ENCODE measurements around the gene NF2.

The NF2 gene

GRCh38 chr22:29726106-29726505 lies 122.7 kb downstream of the NF2 start:
- DNase-seq = no peak

- no peak for DNase-seq
These were observed 123.2 kb downstream of the NF2 start for GRCh38 chr22:29726512-29727130.

- DNase-seq = no peak
These were observed 123.7 kb downstream of the NF2 start for GRCh38 chr22:29727131-29727523.

- no peak for DNase-seq
These were observed 125.7 kb downstream of the NF2 start for GRCh38 chr22:29729161-29729560.

- DNase-seq = no peak
These were observed 127.8 kb downstream of the NF2 start for GRCh38 chr22:29731058-29731850.

- no peak for DNase-seq
These were observed 129.4 kb downstream of the NF2 start for GRCh38 chr22:29732883-29733282.

GRCh38 chr22:29733362-29734201 lies 130.1 kb downstream of the NF2 start:
- DNase-seq = no peak

GRCh38 chr22:29734406-29734805 lies 131.0 kb downstream of the NF2 start:
- DNase-seq = no peak

- no peak for DNase-seq
These were observed 131.4 kb downstream of the NF2 start for GRCh38 chr22:29734838-29735237.

- no peak for DNase-seq
These were observed 132.0 kb downstream of the NF2 start for GRCh38 chr22:29735416-29735815.

GRCh38 chr22:29737251-29738117 lies 134.1 kb downstream of the NF2 start:
- DNase-seq = no peak

- DNase-seq = no peak
These were observed 134.8 kb downstream of the NF2 start for GRCh38 chr22:29738118-29738815.

- no peak for DNase-seq
These were observed 136.0 kb downstream of the NF2 start for GRCh38 chr22:29739346-29739875.

GRCh38 chr22:29740216-29740615 lies 136.8 kb downstream of the NF2 start:
- DNase-seq = no peak

GRCh38 chr22:29741926-29742325 lies 138.5 kb downstream of the NF2 start:
- no peak for DNase-seq

GRCh38 chr22:29742326-29742725 lies 138.9 kb downstream of the NF2 start:
- no peak for DNase-seq

- no peak for DNase-seq
These were observed 141.5 kb downstream of the NF2 start for GRCh38 chr22:29744902-29745301.

- no peak for DNase-seq
These were observed 144.4 kb downstream of the NF2 start for GRCh38 chr22:29747832-29748231.
